SH-SY5Y (cell line): Measurements from ENCODE around the gene ADAM12.

ENCODE experiments used
- GATA2 ChIP-seq: IDR thresholded peaks from 2 replicates; pipeline ENCODE4 v1.6.1; 2011; ENCODE audit warnings: mild to moderate bottlenecking, low read depth, low read length
- GATA3 ChIP-seq: IDR thresholded peaks from 2 replicates; pipeline ENCODE4 v1.6.1; 2011; ENCODE audit warnings: low read depth, mild to moderate bottlenecking, low read length, moderate library complexity

GRCh38 chr10:126210051-126210651, 178.1 kb downstream of the ADAM12 start:
- TF ChIP-seq GATA2 (no peak), GATA3 (no peak)
